GM21390 (cell line): ENCODE data around the gene CTAG2.
"Not testable (repeated sequence)": the region's sequence is repeated elsewhere in the genome, so short reads cannot be mapped to it uniquely, and the experiment has no call there.

Experiments used
- ATAC-seq: cut with Tn5 transposase; IDR thresholded peaks from one replicate; pipeline ENCODE4 v1.9.1; 2021; ENCODE audit not compliant: unreplicated experiment

The CTAG2 gene

DNA sequence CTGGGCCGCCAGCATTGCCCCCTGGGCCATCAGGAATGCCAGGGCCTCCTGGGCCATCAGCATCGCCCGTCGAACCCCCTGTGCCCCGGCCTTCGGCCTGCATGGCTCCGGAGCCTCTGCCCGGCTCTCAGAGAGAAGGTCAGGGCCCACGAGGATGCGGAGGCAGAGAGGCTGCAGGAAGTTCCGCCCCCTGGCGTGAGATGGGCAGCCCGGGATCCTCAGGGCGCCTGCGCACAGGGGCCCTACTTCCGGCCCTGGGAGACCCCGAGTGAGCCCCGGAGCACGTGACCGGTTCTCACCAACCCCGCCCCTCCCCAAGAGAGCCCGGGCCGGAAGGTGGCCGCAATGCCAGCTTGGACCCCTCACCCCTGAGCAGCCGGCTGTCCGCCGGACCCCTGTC is at the start of gene CTAG2:
CTAG2 (minus strand) TSS at position 167 of the 400 bp plus-strand sequence; CDS start at position 103, 64 bp downstream.
- ATAC-seq, result not testable (repeated sequence)

GRCh38 chrX:154698630-154699248 is 45.4 kb upstream of the CTAG2 start:
- no peak for ATAC-seq

- no peak for ATAC-seq
Observed at GRCh38 chrX:154696676-154697045, 43.3 kb upstream of the CTAG2 start.

GRCh38 chrX:154695911-154696675 is 42.7 kb upstream of the CTAG2 start:
- ATAC-seq, result no peak

DNA sequence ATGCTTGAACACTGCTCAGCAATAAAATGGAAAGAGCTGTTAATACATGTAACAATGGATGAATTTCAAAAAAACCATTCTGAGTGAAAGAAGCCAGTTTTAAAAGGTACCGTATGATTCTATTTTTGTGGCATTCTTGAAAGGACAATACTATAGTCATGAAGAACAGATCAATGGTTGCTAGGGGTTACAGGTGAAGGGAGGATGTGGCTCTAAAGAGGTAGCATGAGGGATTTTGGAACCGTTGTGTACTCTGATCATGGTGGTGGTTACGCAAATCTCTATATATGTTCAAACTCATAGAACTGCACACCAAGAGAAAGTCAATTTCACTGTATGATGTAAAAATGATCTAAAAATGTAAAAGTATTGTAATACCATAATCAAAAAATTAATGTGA is 40.0 kb upstream of the CTAG2 start:
- ATAC-seq, result no peak

- not testable (repeated sequence) for ATAC-seq
Observed at GRCh38 chrX:154690438-154690837, 37.1 kb upstream of the CTAG2 start.

DNA sequence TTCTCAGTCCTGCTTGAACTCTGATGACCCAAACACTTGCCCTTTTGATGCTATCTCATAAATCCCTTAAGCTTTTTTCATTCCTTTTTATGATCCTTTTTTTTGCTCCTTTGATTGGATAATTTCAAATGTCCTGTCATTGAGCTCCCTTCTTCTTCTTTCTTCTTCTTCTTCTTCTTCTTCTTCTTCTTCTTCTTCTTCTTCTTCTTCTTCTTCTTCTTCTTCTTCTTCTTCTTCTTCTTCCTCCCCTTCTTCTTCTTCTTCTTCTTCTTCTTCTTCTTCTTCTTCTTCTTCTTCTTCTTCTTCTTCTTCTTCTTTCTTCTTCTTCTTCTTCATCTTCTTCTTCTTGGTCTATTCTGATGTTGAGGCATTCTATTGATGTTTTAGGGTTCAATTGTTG is 18.7 kb upstream of the CTAG2 start:
- not testable (repeated sequence) for ATAC-seq

DNA sequence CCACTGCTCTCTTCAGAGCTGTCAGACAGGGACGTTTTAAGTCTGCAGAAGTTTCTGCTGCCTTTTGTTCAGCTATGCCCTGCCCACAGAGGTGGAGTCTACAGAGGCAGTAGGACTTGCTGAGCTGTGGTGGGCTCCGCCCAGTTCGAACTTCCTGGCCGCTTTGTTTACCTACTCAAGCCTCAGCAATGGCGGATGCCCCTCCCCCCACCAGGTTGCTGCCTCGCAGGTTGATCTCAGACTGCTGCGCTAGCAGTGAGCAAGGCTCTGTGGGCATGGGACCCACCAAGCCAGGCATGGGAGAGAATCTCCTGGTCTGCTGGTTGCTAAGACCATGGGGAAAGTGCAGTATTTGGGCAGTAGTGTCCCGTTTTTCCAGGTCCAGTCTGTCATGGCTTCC is 17.5 kb upstream of the CTAG2 start:
- ATAC-seq, result not testable (repeated sequence)

GRCh38 chrX:154661899-154662298 is 8.5 kb upstream of the CTAG2 start:
- ATAC-seq, result no peak

- ATAC-seq, result no peak
Observed at GRCh38 chrX:154661170-154661569, 7.8 kb upstream of the CTAG2 start.

DNA sequence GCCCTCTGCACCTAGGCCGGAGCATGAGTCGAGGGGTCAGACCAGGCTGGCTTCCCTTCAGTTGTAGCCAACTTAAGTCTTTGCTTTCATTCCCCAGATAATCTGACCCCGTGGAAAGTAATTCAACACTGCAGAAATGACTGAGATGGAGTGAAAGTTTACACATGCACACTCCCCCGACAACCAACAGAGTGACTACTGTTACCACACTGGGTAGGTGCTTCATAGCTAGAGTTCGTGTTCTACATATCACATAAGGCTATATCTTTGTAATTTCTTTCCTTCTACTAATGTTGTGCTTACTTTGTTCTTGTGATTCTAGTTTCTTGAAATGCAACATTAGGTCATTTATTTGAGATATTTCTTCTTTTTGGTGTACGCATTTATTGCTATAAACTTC is 7.2 kb upstream of the CTAG2 start:
- no peak for ATAC-seq

- ATAC-seq, result no peak
Observed at GRCh38 chrX:154658957-154659356, 5.6 kb upstream of the CTAG2 start.

DNA sequence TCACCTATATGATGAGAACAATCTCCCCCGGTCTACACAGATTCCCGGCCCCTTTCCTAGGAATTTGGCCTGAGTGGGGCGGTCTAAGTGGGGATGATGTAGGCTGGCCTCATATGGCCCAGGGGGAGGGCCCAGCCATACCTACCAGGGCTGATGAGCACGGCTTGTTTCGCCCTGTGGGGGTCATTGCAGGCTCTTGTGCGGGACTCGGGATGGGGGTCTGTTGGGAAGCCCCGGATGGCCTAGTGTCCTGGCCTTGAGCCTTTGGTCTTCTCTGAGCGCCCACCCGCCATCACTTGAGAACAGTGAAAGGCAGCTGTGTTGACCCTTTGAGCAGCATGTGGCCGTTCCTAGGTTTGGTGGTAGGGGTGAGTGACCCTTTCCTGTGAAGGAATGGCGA is 4.8 kb upstream of the CTAG2 start:
- ATAC-seq, result no peak

DNA sequence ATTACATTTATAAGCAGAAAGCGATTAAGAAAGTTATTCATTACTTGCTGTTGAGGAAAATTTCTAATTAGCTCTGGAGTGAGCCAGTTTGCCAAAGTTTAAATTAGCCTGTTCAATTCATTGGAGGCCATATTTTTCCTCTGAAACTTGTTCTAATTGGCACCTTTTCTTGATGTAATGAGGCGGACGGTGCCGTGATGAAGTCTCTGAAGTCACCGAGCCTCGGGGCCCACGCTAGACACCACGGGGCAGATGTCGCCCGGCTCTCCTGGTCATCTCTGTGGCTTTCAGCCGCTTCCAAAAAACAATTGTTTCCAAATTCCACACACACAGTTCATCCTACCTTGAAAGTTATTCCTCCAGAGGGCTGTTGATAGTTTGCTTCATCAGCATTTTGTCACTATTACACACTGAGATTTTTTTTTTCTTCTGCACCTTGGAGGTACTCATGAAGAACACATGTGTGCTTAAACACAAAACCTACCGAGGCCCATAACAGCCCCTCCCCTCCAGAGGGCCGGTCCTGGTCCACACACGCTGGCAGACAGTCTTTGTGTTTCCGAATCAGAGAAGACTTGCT is 3.9 kb upstream of the CTAG2 start:
- no peak for ATAC-seq

DNA sequence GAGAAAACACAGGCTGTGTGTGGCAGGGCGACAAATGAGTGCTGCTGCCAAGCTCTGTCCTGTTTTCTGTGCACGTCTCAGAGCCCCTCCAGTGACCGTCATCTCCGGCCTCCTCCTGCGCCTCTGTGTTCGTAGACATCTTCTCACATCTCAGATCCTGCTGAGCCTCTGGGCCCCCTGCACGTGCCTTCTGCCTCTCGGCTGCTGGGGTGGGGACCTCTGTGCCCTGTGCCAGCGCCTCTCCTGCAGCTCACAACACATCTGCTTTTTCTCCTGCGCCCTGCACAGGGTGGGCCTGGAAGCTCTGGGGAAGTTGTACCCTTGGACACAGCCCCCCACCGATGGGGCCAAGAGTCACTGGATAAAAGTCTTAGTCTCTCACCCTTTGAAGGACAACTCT is 2.4 kb upstream of the CTAG2 start:
- no peak for ATAC-seq

- ATAC-seq, result no peak
Observed at GRCh38 chrX:154655346-154655745, 2.0 kb upstream of the CTAG2 start.

GRCh38 chrX:154654925-154655324 is 1.5 kb upstream of the CTAG2 start:
- ATAC-seq, result no peak

GRCh38 chrX:154654372-154654771 is 993 bp upstream of the CTAG2 start:
- ATAC-seq, result no peak

DNA sequence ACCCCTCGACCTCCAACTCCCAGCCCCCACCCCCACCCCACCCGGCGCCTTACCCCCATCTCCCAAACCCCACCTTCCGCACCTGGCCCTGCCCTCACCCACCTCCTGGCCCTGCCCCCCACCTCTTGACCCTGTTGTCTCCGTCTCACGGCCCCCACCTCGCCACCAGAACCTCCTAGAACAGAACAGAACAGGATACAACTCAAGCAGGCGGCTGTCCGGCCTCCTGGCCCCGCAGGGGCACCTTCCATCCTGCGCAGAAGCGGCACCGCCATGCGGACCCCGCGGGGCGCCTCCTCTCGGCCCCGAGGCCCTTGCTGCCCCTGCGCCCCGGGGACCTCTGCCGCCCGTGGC is 354 bp downstream of the CTAG2 start:
- no peak for ATAC-seq

DNA sequence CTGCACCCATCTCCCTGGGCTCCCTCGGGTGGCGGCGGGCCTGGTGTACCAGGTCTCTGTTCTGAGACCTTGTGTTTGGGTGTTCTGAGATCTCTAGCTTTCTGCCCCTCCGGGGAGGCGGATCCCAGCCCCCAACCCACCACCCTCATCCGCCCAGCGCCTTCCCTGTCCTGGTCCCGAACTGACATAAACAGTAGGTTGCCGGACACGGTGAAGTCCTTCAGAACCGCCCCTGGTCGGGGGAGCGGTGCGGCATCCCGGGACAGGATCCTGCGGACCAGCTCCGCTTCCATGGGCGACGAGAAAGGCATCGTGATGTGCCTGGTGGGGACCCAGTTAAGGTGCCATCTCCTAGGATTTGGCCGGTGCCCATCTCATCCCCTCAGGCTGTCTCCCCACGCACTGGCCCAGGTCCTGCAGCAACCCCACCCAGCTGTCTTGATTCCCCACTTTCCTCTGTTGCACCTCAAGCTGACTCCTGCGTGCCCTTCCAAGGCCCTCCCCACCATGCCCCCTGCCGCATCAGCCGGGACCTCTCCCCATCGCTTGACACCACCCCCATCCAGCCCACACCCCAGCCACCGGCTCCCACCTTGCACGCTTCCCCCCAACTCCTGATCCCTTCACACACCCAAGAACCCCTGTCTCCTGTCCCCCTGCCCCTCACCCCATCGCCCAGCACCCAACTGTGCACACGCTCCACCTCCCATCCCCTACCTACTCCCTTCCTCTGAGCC is 900 bp downstream of the CTAG2 start:
- no peak for ATAC-seq

DNA sequence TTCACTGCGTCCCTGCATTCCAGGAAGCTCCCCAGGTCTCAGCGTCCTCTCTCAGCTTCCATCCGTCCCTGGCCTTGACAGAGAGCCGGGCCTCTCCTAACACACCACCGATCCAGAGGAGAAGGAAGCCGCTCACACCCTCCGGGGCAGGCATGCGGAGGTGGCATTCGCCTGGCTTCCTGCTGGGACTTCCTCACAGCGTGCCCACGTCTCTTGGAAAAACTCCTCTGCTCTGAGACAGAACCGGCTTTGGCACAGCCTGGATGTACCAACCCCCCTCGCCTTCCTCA is 3.2 kb downstream of the CTAG2 start:
- ATAC-seq, result no peak
